Diencephalon (tissue), 1 donor: Measurements from ENCODE around the gene ARID3C. TPM values are rescaled to one million over a fixed set of nuclear protein-coding genes. Genes with fewer than 3 reads are reported as not detected.

ENCODE experiments used
- small RNA-seq: library from RNA; depleted of rRNA; stranded (forward); fragments of <200 nt; gene quantifications from one replicate; pipeline ENCODE3, GENCODE V24; 2014
- total RNA-seq: library from RNA; depleted of rRNA; stranded (reverse); fragments of >200 nt; gene quantifications from one replicate; pipeline ENCODE4 v1.2.3, GENCODE V29; 2014

Gene ARID3C, protein sequence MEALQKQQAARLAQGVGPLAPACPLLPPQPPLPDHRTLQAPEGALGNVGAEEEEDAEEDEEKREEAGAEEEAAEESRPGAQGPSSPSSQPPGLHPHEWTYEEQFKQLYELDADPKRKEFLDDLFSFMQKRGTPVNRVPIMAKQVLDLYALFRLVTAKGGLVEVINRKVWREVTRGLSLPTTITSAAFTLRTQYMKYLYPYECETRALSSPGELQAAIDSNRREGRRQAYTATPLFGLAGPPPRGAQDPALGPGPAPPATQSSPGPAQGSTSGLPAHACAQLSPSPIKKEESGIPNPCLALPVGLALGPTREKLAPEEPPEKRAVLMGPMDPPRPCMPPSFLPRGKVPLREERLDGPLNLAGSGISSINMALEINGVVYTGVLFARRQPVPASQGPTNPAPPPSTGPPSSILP
- total RNA-seq, result 0.69 TPM

DNA sequence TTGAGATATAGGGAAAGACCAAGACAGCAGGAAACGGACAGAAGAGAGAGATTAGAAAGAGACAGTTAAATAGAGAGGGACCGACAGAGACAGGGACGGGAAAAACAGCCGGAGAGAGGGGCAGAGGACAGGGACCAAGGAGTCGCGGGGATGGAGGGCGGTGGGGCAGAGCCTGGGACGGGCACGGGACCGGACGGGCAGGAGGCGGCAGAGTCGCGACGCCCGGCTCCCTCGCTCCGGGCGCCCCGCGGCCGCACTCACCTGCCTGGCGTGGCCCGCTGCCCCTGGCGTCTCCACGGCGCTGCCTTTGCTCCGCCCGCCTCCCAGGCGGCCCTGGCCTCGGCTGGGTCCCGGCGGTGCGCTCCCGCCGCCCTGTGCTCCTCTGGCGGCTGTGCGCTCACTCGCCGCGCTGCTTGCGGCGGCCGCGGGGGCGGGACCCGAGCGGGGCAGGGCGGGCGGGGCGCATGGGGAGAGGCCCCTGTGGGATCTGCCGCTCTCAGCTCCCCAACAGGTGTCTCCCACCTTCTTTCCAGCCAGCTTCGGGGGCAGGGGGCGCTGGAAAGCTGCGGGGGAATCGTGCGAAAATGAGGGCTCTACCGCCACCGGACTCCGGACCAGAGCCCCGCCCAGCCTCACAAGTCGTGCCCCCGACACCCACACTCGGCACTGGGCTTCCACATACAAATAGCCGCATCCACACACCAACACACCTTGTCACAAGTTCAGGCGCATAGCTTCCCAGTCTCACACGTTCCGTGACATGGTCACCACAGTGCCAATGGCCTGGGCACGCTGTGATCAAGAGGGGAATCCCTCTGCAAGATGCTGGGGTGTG is at the start of gene ARID3C:
TSS of gene ARID3C (minus strand) at position 411 of the 835 bp plus-strand sequence. CDS start 1,052 bp downstream, outside the sequence.

DNA sequence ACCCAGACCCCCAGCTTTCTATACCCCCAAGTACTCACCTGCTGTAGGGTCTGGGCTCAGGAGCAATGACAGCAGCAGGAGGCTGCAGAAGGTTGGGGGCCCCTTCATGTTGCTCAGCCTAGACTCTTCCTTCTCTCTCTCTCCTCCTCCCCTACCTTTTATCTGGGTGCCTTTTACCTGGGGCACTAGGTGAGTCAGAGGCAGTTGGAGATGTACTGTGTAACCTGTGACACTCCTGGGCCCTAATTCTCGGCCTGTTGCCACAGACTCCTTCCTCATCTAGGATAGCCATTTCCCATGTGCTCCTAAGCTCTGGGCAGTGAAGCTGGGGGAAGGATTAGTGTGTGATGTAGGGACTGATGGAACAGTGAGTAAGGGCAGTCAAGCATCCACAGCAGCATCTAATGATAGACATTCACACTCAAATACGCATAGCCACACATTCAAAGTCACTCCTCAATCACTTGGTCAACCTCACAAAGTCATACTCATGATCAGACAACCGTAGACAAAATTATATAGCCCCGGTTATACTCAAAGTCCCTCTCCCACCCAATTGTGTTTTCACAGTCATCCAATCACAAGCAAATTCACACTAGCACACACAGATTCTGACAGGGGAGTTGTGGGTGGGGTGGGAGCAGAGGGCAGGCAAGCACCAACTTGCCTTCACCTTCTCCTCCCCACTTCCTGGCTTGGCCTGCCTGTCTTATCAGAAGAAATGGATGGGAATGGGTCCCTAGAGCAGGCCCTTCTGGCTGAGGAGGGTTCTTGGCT is 33.8 kb upstream of the ARID3C start, which contains the start of gene CCL27:
TSS of gene CCL27 (minus strand) at position 132 of the 777 bp plus-strand sequence. CDS start at position 108, 24 bp downstream.

DNA sequence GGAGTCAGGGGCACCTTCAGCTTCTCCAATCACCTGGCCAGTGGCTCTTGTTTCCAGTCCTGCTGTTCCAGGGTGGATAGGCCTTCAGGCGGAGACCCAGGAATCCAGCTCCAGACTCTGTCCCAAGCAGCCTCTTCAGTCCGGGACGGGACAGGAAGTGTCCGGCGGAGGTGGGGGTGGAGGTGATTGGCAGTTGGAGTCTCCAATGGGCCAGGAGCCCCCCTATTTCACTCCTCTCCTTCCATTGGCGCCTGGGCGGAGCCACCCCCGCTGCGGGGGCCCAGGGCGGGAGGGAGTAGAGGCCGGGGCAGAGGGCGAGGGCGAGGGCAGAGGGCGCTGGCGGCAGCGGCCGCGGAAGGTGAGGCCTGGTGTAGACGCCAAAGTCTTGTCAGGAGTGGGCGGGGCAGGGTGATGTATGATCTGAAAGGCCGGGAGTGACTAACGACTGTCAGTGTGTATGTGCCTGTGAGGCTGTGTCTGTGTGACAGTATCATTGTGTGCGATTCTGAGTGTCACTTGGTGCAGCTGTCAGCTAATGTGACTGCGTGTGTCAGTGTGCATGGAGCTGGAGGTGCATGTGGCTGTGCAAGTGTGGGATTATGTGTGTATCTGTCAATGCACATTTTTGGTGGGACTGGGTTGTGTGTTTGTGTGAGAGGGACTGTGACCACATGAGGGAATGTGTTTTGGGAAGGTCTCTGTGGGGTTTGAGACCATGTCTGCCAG is 23.2 kb upstream of the ARID3C start, which contains the start of gene IL11RA:
TSS of gene IL11RA (plus strand) at position 310 of the 726 bp plus-strand sequence. CDS start 3,033 bp downstream, outside the sequence.

DNA sequence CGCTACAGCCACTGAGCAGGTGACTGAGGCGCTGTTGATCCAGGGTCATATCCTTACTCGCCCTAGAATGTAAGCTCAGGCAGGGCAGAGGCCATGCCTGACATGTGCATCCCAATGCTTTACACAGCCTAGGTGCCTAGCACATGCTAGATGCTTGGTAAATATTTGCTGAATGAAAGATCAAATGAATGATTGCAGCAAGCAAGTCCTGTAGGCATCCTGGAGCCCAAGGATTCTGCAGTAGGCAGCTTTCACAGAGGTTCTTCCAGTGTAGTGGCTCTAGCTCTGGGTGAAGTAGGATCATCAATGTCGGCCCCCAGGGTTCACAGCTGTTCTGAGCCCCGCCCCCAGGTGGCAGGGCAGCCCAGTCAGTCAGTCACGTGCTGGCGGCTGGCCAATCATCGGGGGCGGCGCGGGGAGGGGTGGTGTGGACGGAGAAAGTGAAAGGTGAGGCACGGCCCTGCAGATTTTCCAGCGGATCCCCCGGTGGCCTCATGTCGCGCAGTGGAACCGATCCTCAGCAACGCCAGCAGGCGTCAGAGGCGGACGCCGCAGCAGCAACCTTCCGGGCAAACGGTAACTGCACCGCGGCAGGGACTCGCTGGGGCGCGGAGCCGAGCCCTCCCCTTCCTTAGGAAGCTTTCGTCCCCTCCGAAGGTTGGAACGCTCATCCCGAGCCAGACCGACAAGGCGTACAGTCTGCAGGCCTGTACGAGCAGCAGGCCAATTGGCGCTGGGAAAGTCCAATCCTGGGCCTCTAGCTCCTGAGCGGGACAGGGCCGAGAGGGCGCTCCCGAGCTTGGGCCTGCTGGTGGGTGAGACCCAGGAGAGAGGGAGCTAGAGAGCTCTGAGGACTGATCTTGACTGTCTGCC is 17.6 kb upstream of the ARID3C start, which contains the start of gene GALT:
TSS of gene GALT (plus strand) at position 465 of the 873 bp plus-strand sequence. CDS start at position 495, 30 bp downstream.

DNA sequence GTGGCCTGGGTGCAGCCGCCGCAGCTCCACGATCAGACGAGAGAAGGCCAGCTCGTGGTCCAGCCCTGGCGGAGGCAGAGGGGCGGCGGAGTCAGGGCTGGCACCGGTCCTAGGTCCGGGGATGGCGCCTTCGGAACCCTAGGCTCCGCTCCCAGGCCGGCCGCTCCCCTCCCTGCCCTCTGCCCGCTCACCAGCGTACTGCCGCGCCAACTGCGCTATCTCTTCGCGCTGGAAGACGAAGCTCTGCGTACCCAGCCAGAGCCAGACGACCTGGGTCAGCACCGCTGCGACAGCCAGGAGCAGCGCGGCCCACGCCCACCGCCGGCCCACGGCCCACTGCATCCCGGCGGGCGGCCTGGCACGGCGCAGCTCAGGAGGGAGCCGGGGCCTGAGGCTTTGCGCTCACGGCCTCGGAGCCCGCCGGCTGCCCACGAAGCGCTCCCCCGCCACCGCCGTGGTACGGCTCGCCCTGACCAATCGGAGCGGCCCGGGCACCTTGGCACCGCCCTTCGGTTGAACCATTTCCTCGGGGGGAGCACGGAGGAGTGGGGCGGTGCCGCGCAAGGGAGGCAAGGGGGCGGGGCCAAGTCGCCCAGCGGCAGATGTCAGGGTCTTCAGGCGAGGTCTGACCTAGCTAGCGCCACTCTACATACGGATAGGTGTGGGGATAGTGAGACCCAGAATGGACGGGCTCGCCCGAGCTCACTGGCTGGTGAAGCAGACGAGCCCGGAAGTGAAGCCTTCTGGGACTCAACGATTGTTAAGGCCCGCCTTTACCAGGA is 8.7 kb upstream of the ARID3C start, which contains the start of gene SIGMAR1:
TSS of gene SIGMAR1 (minus strand) at position 432 of the 782 bp plus-strand sequence. CDS start at position 342, 90 bp downstream.

DNA sequence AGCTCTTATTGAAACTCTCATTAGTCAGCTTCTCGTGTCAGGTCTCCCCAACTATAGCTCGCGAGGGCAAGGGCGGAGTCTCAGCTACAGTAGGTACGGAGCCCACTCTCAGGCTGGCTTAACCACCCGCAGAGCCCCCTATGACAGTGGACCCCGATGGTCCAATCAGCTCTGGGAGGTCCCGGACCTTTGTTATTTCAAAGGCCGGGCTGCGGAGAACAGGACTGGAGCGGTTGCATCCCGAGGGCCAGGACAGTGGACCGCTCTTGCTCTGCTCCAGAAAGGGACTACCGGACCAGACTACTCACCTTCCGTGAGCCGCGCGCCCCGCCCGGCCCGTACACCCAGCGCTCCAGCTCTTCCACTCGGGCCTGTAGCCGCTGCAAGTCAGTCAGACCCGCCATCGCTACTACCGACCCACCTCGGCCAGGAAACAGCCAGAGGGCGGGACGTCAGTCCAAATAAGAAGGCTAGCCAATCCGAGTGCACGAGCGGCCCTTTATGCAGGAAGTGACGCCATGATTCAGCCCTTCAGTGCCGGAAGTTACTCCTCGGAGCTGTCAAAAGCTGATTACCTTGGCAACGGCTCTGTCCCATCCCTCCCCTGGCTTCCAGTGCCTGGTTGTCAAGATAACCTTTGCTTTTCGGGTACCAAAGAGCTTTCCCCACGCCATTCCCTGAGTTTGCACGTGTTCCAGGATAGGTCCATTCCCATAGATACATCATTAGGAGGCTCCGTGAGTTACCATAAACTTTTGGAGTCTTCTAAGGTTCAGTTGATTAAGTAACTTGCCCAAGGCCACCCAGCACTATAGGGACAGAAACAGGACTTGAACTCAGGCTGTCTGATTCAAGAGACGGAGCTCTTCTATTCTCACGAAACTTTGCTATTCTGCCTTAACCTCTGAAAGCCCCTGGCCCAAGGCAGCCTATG is 8.5 kb downstream of the ARID3C start, which contains the start of gene DCTN3:
TSS of gene DCTN3 (minus strand) at position 435 of the 934 bp plus-strand sequence. CDS start at position 404, 31 bp downstream.

DNA sequence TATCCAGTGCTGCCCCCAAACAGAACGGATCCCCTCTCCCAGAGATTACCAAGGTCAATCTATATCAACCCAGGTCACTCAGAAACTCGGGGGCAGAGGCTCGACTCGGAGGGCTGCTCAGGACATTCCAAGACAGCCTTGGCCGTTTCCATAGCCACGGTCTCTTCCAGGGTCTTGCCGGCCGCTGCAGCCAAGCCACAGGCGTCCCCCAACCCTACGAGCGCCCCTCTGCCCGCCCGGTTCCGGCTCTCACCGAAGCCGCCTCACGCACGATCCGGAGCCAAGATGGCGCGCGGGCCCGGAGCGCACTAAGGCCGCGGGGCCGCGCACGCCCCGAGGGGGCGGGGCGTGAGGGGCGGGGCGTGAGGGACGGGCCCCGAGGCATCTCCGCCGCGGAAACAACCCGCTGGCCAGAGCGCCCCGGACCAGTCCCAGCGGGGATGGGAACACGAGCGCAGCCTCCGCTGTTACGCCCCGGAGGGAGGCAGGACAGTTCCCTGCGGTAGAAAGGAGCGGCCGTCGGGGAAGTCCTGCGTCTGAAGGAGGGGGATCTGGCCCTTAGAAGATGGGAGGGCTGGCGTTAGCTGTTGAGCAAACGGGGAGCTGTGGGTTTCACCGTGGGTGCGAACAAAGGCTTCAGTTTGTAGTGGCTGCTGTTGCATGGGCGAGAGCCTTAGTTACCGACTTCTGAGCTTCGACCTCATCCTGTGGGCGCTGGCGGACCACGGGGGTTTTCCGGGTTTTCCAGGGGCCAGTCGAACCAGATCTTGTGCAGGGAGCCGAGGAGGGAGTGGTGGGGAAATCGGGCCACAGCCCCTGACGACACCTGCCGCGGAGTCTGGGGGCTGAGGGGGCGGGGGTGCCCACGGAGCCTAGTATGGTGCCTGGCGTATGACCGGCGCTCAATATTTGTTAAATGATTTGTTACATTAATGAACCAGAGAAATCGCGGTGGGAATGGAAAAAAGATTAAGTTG is 16.8 kb downstream of the ARID3C start, which contains the start of gene RPP25L:
TSS of gene RPP25L (minus strand) at position 287 of the 977 bp plus-strand sequence. CDS start 801 bp downstream, outside the sequence.

DNA sequence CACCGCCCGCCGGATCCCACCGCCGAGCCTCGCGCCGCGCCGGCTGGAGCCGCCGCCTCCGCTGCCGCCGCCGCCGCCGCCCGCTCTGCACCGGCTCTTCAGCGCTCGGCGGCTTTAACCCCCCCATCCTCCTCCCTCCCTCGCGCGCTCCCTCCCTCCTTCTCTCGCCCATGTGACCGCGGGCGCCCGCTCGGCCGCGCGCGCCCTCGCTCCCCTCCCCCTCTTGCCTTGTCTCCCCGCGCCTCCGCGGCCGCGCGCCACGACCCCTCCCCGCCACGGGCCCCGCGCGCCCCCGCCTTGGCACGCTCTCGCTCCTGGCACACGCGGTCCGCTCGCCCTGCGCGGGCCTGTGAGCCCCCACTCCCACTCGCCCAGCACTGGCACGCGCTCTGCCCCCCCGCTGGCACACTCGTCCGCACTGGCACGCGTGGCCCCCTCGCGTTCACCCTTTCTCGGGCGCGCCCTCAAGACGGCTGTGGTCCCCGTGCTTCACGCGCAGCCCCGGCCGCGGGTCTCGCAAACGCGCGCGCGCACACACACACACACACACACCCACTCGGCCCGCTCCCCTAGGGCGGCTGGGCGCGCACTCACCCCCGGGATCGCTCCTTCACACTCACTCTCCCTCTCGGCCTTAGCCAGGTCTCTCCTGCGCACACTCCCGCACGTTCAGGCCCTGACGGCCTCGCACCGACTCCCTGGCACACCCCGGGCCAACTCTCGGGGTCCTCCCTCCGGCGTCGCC is 39.1 kb downstream of the ARID3C start, which contains the start of gene CNTFR:
TSS of gene CNTFR (minus strand) at position 89 of the 745 bp plus-strand sequence. CDS start 20,743 bp downstream, outside the sequence.

Small RNA genes within 50 kb of the gene (small RNA-seq; reads per million reads assigned to genes)
- gene CCL27, result not detected

Other genes with a start within 250 kb of the ARID3C start
- 36.4 TPM for gene FAM219A, start 170.5 kb downstream of the ARID3C start, total RNA-seq
- gene DNAI1, start 170.3 kb downstream of the ARID3C start, total RNA-seq, result 4.4 TPM
- gene ENHO, start 106.1 kb downstream of the ARID3C start, total RNA-seq, result 58.8 TPM
- 17.5 TPM for gene CNTFR, start 39.3 kb downstream of the ARID3C start, total RNA-seq
- 12.7 TPM for gene RPP25L, start 17.0 kb downstream of the ARID3C start, total RNA-seq
- 150 TPM for gene DCTN3, start 8.6 kb downstream of the ARID3C start, total RNA-seq
- 25.1 TPM for gene SIGMAR1, start 8.7 kb upstream of the ARID3C start, total RNA-seq
- 42.7 TPM for gene GALT, start 17.6 kb upstream of the ARID3C start, total RNA-seq
- 7.2 TPM for gene IL11RA, start 23.1 kb upstream of the ARID3C start, total RNA-seq
- 0.69 TPM for gene CCL27, start 33.6 kb upstream of the ARID3C start, total RNA-seq
- not detected for gene CCL19, start 62.2 kb upstream of the ARID3C start, total RNA-seq
- gene CCL21, start 81.1 kb upstream of the ARID3C start, total RNA-seq, result not detected